ENCODE data around the gene PRR23B.

The PRR23B gene

GRCh38 chr3:138972941-138973340, 47.8 kb downstream of the PRR23B start:
- DNase-seq, result no peak

GRCh38 chr3:138971766-138972320, 48.9 kb downstream of the PRR23B start:
- DNase-seq, result no peak

Measured in NCI-H345 (cell line).